HepG2 (cell line): Measurements from ENCODE around the gene CPNE5. TPM values are rescaled to one million over a fixed set of nuclear protein-coding genes. Genes with fewer than 3 reads are reported as not detected.
A peak's percentile ranks its signal among the peaks of the same experiment; 100 is the strongest.

Experiments
- ARID4A ChIP-seq: sonication (generic); formaldehyde crosslinking; IDR thresholded peaks from 2 replicates; pipeline ENCODE4 v1.5.0; 2020; ENCODE audit warnings: mild to moderate bottlenecking, missing genetic modification reagents, borderline replicate concordance
- BCL6 ChIP-seq: IDR thresholded peaks from 2 replicates; pipeline ENCODE4 v1.6.1; 2016; ENCODE audit warnings: missing genetic modification reagents, missing compliant biosample characterization
- CBX2 ChIP-seq, 2 experiments: fragments of 200-600 bp in 1 of 2; sonication (generic); formaldehyde crosslinking in 1 of 2; IDR thresholded peaks; 2 replicates each; pipeline versions ENCODE4 v1.7.0 to v1.8.1; 2018 to 2022; ENCODE audit warnings: low read depth in 2 of 2, low read length in 1 of 2, mild to moderate bottlenecking in 1 of 2, missing genetic modification reagents in 1 of 2
- ISL2 ChIP-seq: sonication (generic); formaldehyde crosslinking; IDR thresholded peaks from 2 replicates; pipeline ENCODE4 v1.5.0; 2020; ENCODE audit warnings: missing genetic modification reagents
- NCOA2 ChIP-seq: sonication (generic); formaldehyde crosslinking; IDR thresholded peaks from 2 replicates; pipeline ENCODE4 v1.8.0; 2022; ENCODE audit warnings: inconsistent platforms
- SATB2 ChIP-seq: sonication (generic); formaldehyde crosslinking; IDR thresholded peaks from 2 replicates; pipeline ENCODE4 v1.5.0; 2020; ENCODE audit warnings: missing genetic modification reagents
- SNAPC2 ChIP-seq: sonication (generic); formaldehyde crosslinking; IDR thresholded peaks from 2 replicates; pipeline ENCODE4 v1.8.1; 2022; ENCODE audit warnings: mild to moderate bottlenecking, missing genetic modification reagents
- TEAD3 ChIP-seq: optimal IDR thresholded peaks from 2 replicates; pipeline ENCODE3; 2016; ENCODE audit warnings: borderline replicate concordance
- ZNF512B ChIP-seq: sonication (generic); formaldehyde crosslinking; IDR thresholded peaks from 2 replicates; pipeline ENCODE4 v1.5.1; 2020; ENCODE audit warnings: missing genetic modification reagents, mild to moderate bottlenecking, borderline replicate concordance
- ZNF558 ChIP-seq: sonication (generic); formaldehyde crosslinking; IDR thresholded peaks from 2 replicates; pipeline ENCODE4 v1.9.0; 2022; ENCODE audit warnings: mild to moderate bottlenecking, missing genetic modification reagents, borderline replicate concordance
- ZNF850 ChIP-seq: sonication (generic); formaldehyde crosslinking; conservative IDR thresholded peaks from 2 replicates; pipeline ENCODE4 v1.9.0; 2021; ENCODE audit warnings: mild to moderate bottlenecking, missing genetic modification reagents
- polyA plus RNA-seq, 8 experiments: library from polyadenylated mRNA; depleted of rRNA in 3 of 8; stranded (reverse) in 7 of 8; unstranded in 1 of 8; fragments of >200 nt; fragmentation: Illumina TruSeq in 4 of 8; extraction: Trizol in 4 of 8; gene quantifications; 2 replicates each; pipeline versions ENCODE4 v1.2.1 to v1.2.3, GENCODE V29; 2011 to 2016; ENCODE audit warnings: low read depth in 4 of 8, missing spikeins in 1 of 8, mixed read lengths in 1 of 8; ENCODE audit not compliant: insufficient read depth in 1 of 8
- total RNA-seq, 5 experiments: library from RNA; depleted of rRNA; stranded (reverse); fragments of >200 nt; fragmentation: Illumina TruSeq; extraction: Trizol; gene quantifications; 2 replicates each; pipeline ENCODE4 v1.2.3, GENCODE V29; 2016; ENCODE audit warnings: low read depth in 1 of 5
- TF ChIP-seq, protein P1 (sequence below): sonication (generic); formaldehyde crosslinking; IDR thresholded peaks from 2 replicates; pipeline ENCODE4 v1.4.0; 2020; ENCODE audit warnings: missing genetic modification reagents, borderline replicate concordance
- TF ChIP-seq, protein P2 (sequence below): sonication (generic); formaldehyde crosslinking; IDR thresholded peaks from 2 replicates; pipeline ENCODE4 v1.5.1; 2020; ENCODE audit warnings: mild to moderate bottlenecking, missing genetic modification reagents, moderate library complexity

The CPNE5 gene
- total and polyA plus RNA-seq, 2 of the 13 experiments (the other 11 are each of a cell fraction or from before 2014, with no cell fraction given): 0.16 TPM; not detected in 1

DNA sequence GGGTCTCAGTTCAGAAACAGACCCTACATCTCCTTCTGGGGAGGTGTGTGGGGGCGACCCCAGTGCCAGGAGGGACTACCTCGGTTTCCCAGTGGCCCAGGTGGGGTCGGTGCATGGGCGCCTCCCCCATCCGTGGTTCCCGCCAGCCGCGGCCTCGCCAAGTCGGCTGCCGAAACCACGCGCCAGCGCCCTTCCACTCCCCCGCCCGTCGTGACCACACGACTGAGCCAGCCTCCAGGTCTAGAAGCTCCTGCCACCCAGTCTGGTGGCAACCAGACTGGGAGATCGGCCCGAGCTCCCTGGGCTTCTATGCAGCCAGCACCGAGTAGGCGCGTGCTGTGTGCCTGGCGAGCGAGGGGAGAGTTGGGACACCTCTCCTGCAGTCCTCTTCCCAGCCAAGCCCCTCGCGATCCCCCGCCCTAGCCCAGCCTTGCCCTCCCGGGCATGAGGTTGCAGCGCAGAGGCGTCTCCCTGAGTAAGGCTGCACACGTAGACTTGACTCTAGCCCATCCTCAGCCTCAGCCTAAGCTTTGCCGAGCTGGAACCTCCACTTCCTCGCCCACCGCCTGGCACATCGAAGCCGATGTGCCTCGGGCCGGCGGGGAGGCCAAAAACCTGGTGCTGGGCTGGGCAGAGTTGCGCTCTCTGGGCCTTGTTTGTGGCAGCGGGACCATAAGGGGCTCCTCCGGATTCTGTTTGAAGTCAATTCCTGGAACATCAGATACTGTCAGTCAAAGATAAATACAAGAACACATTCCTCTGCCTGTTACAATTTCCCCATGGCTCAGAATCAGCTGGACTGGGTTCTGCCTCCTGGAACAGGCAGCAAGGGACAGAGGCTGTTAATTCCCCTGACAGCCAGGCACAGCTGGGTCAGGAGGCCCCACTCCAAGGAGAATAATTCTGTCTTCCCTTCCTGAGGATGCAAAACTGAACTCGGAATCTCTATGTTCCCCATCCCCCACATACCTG lies 1.5 kb upstream of the CPNE5 start (continued):
- TF ChIP-seq ARID4A (0 out of 2 replicates have a peak, but pooled peaks have one; percentile 9), ZNF850 (CRISPR knock-in tag) (0 out of 2 replicates have a peak, but pooled peaks have one; percentile 24), BCL6 (CRISPR knock-in tag) (peak; percentile 73), ZNF558 (no peak), SATB2 (CRISPR knock-in tag) (0 out of 2 replicates have a peak, but pooled peaks have one; percentile 52), ZNF512B (CRISPR knock-in tag) (0 out of 2 replicates have a peak, but pooled peaks have one; percentile 73), NCOA2 (CRISPR knock-in tag) (0 out of 2 replicates have a peak, but pooled peaks have one; percentile 12), TEAD3 (CRISPR knock-in tag) (peak; percentile 59), ISL2 (CRISPR knock-in tag) (peak; percentile 41; the same call in 1 of the 2 replicates), CBX2 (IDR thresholded peaks at IDR 0.05; ENCODE audit: low read depth, low read length) (no peak), CBX2 (CRISPR knock-in tag; IDR thresholded peaks at IDR 0.05; ENCODE audit: low read depth) (peak; percentile 78; the same call in 1 of the 2 replicates), SNAPC2 (CRISPR knock-in tag) (no peak)
- TF ChIP-seq, protein P1, sequence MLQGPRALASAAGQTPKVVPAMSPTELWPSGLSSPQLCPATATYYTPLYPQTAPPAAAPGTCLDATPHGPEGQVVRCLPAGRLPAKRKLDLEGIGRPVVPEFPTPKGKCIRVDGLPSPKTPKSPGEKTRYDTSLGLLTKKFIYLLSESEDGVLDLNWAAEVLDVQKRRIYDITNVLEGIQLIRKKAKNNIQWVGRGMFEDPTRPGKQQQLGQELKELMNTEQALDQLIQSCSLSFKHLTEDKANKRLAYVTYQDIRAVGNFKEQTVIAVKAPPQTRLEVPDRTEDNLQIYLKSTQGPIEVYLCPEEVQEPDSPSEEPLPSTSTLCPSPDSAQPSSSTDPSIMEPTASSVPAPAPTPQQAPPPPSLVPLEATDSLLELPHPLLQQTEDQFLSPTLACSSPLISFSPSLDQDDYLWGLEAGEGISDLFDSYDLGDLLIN: 0 out of 2 replicates have a peak, but pooled peaks have one; percentile 29
- TF ChIP-seq, protein P2, sequence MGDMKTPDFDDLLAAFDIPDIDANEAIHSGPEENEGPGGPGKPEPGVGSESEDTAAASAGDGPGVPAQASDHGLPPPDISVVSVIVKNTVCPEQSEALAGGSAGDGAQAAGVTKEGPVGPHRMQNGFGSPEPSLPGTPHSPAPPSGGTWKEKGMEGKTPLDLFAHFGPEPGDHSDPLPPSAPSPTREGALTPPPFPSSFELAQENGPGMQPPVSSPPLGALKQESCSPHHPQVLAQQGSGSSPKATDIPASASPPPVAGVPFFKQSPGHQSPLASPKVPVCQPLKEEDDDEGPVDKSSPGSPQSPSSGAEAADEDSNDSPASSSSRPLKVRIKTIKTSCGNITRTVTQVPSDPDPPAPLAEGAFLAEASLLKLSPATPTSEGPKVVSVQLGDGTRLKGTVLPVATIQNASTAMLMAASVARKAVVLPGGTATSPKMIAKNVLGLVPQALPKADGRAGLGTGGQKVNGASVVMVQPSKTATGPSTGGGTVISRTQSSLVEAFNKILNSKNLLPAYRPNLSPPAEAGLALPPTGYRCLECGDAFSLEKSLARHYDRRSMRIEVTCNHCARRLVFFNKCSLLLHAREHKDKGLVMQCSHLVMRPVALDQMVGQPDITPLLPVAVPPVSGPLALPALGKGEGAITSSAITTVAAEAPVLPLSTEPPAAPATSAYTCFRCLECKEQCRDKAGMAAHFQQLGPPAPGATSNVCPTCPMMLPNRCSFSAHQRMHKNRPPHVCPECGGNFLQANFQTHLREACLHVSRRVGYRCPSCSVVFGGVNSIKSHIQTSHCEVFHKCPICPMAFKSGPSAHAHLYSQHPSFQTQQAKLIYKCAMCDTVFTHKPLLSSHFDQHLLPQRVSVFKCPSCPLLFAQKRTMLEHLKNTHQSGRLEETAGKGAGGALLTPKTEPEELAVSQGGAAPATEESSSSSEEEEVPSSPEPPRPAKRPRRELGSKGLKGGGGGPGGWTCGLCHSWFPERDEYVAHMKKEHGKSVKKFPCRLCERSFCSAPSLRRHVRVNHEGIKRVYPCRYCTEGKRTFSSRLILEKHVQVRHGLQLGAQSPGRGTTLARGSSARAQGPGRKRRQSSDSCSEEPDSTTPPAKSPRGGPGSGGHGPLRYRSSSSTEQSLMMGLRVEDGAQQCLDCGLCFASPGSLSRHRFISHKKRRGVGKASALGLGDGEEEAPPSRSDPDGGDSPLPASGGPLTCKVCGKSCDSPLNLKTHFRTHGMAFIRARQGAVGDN (CRISPR knock-in tag): peak; percentile 78
